ENCODE results near the gene IL17A.

DNA sequence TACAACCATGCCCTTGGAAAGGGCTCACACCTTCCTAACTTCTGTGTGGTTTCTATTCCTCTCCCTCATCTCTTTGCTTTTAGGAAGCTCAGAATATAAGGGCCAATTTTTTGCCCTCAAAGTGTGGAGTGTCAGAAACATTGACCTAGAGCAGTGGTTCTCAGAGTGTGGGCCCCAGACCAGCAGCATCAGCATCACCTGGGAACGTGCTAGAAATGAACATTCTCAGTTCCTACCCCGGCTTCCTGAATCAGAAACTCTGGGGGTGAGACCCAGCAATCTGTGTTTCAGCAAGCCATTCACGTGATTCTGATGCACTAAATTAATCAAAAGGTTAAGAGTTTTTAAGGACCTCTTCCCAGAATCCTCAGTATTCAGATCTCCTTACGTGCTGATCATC lies 47.9 kb upstream of the IL17A start:
- TF ChIP-seq CTCF (IDR thresholded peaks at IDR 0.05; ENCODE audit: insufficient read depth, low read length, poor library complexity, severe bottlenecking) (no peak), EZH2phosphoT487 (conservative IDR thresholded peaks at IDR 0.05; ENCODE audit: low read length) (no peak)
